Smooth muscle cell (in vitro differentiated cells): ENCODE measurements around the gene IDI1. TPM values are rescaled to one million over a fixed set of nuclear protein-coding genes. Genes with fewer than 3 reads are reported as not detected.
A peak's percentile ranks its signal among the peaks of the same experiment; 100 is the strongest.

ENCODE experiments used
- DNase-seq: peaks from one replicate; lab custom pipeline; 2025; ENCODE audit not compliant: unreplicated experiment; lab: John Stamatoyannopoulos, UW
- H2AFZ ChIP-seq: fragments of 200-600 bp; sonication (generic); 2 replicates; pipeline ENCODE4 v1.6.0; 2016; ENCODE audit warnings: antibody characterized with exemption, low read depth, mild to moderate bottlenecking
- H3F3A ChIP-seq: fragments of 200-600 bp; sonication (generic); 2 replicates; pipeline ENCODE4 v1.6.0; 2017; ENCODE audit warnings: antibody characterized with exemption, low read depth
- H3K27ac ChIP-seq: fragments of 200-600 bp; sonication (generic); 2 replicates; pipeline ENCODE4 v1.5.1; 2016; ENCODE audit warnings: low read depth, mild to moderate bottlenecking
- H3K27me3 ChIP-seq: fragments of 200-600 bp; sonication (generic); 2 replicates; pipeline ENCODE4 v1.6.1; 2016; ENCODE audit warnings: low read depth, mild to moderate bottlenecking
- H3K36me3 ChIP-seq: fragments of 200-600 bp; sonication (generic); 2 replicates; pipeline ENCODE4 v1.5.1; 2016; ENCODE audit warnings: low read depth
- H3K4me1 ChIP-seq: fragments of 200-600 bp; sonication (generic); 2 replicates; pipeline ENCODE4 v1.5.1; 2016; ENCODE audit warnings: low read depth
- H3K4me2 ChIP-seq: fragments of 200-600 bp; sonication (generic); 2 replicates; pipeline ENCODE4 v1.6.0; 2016; ENCODE audit warnings: mild to moderate bottlenecking
- H3K4me3 ChIP-seq: fragments of 200-600 bp; sonication (generic); 2 replicates; pipeline ENCODE4 v1.5.1; 2016; ENCODE audit warnings: mild to moderate bottlenecking
- H3K79me2 ChIP-seq: fragments of 200-600 bp; sonication (generic); 2 replicates; pipeline ENCODE4 v1.6.0; 2016; ENCODE audit warnings: low read depth, mild to moderate bottlenecking
- H3K9ac ChIP-seq: fragments of 200-600 bp; sonication (generic); 2 replicates; pipeline ENCODE4 v1.6.0; 2016; ENCODE audit warnings: low read depth
- H3K9me3 ChIP-seq: fragments of 200-600 bp; sonication (generic); replicated peaks from 2 replicates; pipeline ENCODE4 v1.5.1; 2016; ENCODE audit warnings: low read depth
- H4K20me1 ChIP-seq: fragments of 200-600 bp; sonication (generic); 2 replicates; pipeline ENCODE4 v1.6.0; 2016; ENCODE audit warnings: low read depth
- WGBS: methylation state at CpG from one replicate; pipeline ENCODE4 v1.1.7; 2016; ENCODE audit warnings: low lambda C conversion rate; 5-methylcytosine and 5-hydroxymethylcytosine counted together
- polyA plus RNA-seq: library from polyadenylated mRNA; unstranded; fragments of >200 nt; fragmentation: Nextera tagmentation; extraction: Ambion mirVana; gene quantifications from 2 replicates; pipeline ENCODE4 v1.2.1, GENCODE V29; 2016
- total RNA-seq: library from RNA; depleted of rRNA; stranded (reverse); fragments of >200 nt; gene quantifications from 2 replicates; pipeline ENCODE4 v1.2.3, GENCODE V29; 2014
- TF ChIP-seq, protein P1 (sequence below): fragments of 200-600 bp; sonication (generic); IDR thresholded peaks from 2 replicates; pipeline ENCODE4 v1.5.1; 2017; ENCODE audit warnings: borderline replicate concordance, mild to moderate bottlenecking, antibody characterized with exemption; ENCODE audit not compliant: insufficient read depth, poor library complexity, severe bottlenecking

The IDI1 gene
- total and polyA plus RNA-seq, 2 experiments from 2014 or later: 142 to 165 TPM

DNA sequence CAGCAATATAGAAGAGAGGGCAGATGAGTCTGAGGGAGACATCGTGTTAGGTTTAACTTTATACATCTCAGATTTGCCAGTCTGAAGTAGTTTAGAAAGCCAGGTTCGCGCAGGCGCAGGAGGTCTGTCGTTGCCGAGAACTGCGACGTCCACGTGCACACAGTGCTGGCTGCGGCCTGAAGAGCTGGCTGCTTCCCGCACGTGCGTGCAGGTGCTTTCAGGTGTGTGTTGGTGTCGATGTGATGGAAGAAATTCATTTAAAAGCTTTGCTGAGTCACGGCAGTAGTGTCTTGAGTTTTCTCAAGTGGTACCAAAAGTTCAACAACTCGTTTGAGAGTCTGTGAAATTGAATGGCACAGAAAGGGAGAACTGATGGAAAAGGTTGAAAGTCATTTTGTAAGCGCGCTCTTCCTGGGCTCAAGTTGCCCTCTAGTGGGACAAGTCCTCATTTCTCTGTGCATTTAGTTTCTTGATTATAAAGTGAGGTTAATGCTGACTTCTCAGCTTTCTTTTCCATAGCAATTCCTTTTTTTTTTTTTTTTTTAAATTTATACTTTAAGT lies 25.9 kb upstream of the IDI1 start:
- Histone ChIP-seq H4K20me1 (peaks cover 57% of the 10 kb centered on the region), H2AFZ (no peak overlapping the region), H3K36me3 (peaks cover under 1% of the 10 kb centered on the region), H3K27ac (no peak overlapping the region), H3K79me2 (peaks cover 10% of the 10 kb centered on the region), H3K9ac (no peak overlapping the region), H3K4me2 (no peak overlapping the region), H3K27me3 (no peaks in the 10 kb centered on the region), H3K4me3 (no peak overlapping the region), H3F3A (no peaks in the 10 kb centered on the region), H3K9me3 (no peaks in the 10 kb centered on the region), H3K4me1 (no peaks in the 10 kb centered on the region)
- TF ChIP-seq, protein P1, sequence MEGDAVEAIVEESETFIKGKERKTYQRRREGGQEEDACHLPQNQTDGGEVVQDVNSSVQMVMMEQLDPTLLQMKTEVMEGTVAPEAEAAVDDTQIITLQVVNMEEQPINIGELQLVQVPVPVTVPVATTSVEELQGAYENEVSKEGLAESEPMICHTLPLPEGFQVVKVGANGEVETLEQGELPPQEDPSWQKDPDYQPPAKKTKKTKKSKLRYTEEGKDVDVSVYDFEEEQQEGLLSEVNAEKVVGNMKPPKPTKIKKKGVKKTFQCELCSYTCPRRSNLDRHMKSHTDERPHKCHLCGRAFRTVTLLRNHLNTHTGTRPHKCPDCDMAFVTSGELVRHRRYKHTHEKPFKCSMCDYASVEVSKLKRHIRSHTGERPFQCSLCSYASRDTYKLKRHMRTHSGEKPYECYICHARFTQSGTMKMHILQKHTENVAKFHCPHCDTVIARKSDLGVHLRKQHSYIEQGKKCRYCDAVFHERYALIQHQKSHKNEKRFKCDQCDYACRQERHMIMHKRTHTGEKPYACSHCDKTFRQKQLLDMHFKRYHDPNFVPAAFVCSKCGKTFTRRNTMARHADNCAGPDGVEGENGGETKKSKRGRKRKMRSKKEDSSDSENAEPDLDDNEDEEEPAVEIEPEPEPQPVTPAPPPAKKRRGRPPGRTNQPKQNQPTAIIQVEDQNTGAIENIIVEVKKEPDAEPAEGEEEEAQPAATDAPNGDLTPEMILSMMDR: peak; percentile 10
- 96% methylated on average over 18 of the region's 18 CpGs for WGBS
- no peak for DNase-seq

DNA sequence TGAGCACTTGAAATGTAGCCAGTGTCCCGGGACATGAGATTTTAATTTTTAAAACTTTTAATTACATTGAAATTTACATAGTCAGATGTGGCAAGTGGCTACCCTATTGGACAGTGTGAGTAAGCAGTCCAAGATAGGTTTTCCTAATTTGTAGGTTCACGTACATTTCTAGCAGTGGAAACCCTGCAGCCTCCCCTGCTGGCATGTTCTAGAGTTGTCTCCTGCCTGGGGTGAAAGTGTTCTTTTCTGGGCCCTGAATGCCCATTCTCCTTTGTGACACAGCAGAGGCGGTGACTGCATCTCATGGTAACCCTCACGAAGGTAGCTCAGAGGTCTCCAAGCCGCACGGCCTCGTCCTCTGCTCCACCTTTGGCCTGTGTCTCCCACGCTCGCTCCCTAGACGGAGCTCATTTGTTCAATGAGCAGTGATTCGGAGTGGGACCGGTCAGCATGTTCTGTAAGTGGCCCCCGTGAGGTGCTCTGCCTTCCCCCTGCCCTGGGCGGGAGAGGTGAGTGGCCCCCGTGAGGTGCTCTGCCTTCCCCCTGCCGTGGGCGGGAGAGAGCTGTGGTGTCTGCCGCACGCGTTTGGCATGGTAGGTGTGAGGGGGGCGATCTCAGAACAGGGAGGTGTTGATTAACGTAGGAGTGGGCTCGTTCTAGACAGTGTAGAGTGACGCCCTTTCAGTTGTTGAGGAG lies 25.3 kb upstream of the IDI1 start:
- Histone ChIP-seq H3K4me3 (no peak overlapping the region), H3K79me2 (peaks cover 10% of the 10 kb centered on the region), H3K4me1 (no peaks in the 10 kb centered on the region), H3K27ac (no peak overlapping the region), H3K27me3 (no peaks in the 10 kb centered on the region), H4K20me1 (peaks cover 62% of the 10 kb centered on the region), H3K4me2 (no peak overlapping the region), H3K36me3 (no peaks in the 10 kb centered on the region), H3K9me3 (no peaks in the 10 kb centered on the region), H2AFZ (no peak overlapping the region), H3K9ac (no peak overlapping the region), H3F3A (no peaks in the 10 kb centered on the region)
- TF ChIP-seq, protein P1: no peak
- DNase-seq: no peak
- WGBS: 96% methylated on average over 24 of the region's 24 CpGs

DNA sequence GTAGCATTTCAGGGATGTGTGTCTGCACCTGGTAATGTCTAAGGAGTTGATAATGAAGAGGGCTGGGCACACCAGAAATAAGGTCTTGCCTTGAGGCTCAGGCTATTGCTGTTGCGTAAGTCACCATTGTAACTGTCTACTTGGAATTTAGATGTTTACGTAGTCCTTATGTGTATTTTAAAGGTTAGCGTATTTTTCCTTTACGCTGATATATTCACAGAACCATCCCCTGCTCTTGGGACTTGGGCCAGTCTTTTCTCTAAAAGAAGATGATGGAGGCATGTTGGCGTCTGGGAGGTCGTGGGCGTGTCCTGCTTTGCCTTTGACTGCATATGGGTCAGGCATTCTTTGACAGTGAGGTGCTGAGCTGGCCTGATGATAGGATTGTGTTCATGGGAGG lies 22.0 kb upstream of the IDI1 start:
- Histone ChIP-seq H3K27me3 (no peaks in the 10 kb centered on the region), H2AFZ (no peak overlapping the region), H3K9me3 (no peaks in the 10 kb centered on the region), H3F3A (no peaks in the 10 kb centered on the region), H3K4me2 (no peak overlapping the region), H3K79me2 (peaks cover 18% of the 10 kb centered on the region), H3K4me3 (no peak overlapping the region), H3K4me1 (no peaks in the 10 kb centered on the region), H3K36me3 (no peaks in the 10 kb centered on the region), H4K20me1 (peaks cover 78% of the 10 kb centered on the region), H3K9ac (no peak overlapping the region), H3K27ac (no peak overlapping the region)
- TF ChIP-seq, protein P1: no peak
- DNase-seq: no peak
- 76% methylated on average over 7 of the region's 7 CpGs for WGBS
